Peyer's patch (tissue), 4 donors: Measurements from ENCODE around the gene IGSF9B.

Experiments used
- CTCF ChIP-seq, 6 experiments: fragments of 450-650 bp in 4 of 6; fragments of 200-600 bp in 2 of 6; sonication (generic) in 1 of 6; IDR thresholded peaks; one replicate each; pipeline ENCODE4 v1.5.1; 2017 to 2019; ENCODE audit warnings: antibody characterized with exemption in 6 of 6, mild to moderate bottlenecking in 3 of 6, moderate library complexity in 1 of 6
- POLR2A ChIP-seq, 2 donors: fragments of 450-650 bp; IDR thresholded peaks; one replicate each; pipeline ENCODE4 v1.5.1; 2017; ENCODE audit warnings: antibody characterized with exemption in 2 of 2, mild to moderate bottlenecking in 2 of 2, moderate library complexity in 2 of 2

- TF ChIP-seq CTCF (IDR thresholded peaks at IDR 0.05) (no peak), POLR2A (IDR thresholded peaks at IDR 0.05) (no peak)
Measured at GRCh38 chr11:133898770-133899115, 58.0 kb downstream of the IGSF9B start.
